HG03196 (cell line): ENCODE results near the gene SMPD1.
A peak's percentile ranks its signal among the peaks of the same experiment; 100 is the strongest.

Experiments
- ATAC-seq: cut with Tn5 transposase; IDR thresholded peaks from one replicate; pipeline ENCODE4 v1.9.1; 2021; ENCODE audit not compliant: unreplicated experiment

The SMPD1 gene

DNA sequence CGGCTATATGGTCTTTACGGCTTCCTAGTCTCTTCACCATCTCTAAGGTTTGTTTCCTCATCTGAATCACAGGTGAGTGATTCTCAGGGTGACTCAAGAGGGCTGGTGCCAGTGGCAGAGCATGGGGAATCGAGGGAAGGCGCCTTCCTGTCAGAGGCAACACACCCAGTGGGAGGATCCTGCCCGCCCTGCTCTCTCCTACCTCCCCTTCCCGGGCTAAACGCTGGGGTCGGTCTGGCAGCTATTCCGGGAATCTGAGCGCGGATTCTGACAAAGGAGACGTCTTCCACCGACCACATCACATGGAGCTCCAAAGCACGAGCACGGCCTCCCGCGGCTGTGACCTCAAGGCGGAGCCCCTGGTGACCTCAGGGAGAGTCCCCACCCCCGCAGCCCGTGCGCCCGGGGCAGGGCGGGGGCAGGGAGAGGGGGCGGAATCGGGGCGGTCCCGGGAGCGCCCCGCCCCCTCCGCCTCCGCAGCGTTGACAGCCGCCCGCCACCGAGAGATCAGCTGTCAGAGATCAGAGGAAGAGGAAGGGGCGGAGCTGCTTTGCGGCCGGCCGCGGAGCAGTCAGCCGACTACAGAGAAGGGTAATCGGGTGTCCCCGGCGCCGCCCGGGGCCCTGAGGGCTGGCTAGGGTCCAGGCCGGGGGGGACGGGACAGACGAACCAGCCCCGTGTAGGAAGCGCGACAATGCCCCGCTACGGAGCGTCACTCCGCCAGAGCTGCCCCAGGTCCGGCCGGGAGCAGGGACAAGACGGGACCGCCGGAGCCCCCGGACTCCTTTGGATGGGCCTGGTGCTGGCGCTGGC, at the start of gene SMPD1:
Gene SMPD1 (plus strand): TSS at position 570 of the 813 bp plus-strand sequence. CDS start 125 bp downstream, at position 695.
- ATAC-seq: peak; percentile 97

DNA sequence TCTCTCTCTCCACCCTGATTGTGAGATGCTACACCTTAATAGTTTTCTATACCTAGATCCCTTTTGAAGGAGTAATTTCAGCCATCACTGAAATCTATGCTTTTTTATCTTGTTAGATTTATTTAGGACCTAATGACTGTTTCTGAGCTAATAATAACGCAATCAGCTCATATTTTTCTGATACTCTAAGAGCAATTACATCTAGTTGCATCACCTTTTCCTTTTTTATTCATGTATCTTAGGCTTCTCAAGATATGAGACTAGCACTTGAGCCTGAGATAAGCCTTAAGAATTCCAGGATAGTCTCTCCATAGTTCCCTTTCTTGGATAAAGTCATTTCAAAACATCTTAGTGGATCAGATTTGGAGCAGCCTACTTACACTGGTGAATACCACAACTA, 44.9 kb upstream of the SMPD1 start:
- ATAC-seq: no peak

DNA sequence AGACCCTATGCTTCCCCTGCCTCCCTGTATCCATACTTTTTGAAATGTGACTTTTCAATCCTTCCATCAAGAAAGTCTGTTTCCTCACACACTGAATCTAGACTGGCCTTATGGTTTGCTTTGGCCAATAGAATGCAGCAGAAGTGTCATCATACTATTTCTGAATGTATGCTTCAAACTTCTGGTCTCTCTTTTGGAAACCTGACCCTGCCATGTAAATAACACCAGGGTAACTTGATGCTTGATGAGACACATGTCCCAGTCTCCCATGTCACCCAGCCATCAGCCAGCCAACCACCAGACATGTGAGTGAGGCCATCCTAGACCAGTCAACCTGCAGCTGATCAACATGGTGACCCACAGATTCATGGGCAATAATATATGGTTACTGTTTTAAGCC, 40.2 kb upstream of the SMPD1 start:
- no peak for ATAC-seq

DNA sequence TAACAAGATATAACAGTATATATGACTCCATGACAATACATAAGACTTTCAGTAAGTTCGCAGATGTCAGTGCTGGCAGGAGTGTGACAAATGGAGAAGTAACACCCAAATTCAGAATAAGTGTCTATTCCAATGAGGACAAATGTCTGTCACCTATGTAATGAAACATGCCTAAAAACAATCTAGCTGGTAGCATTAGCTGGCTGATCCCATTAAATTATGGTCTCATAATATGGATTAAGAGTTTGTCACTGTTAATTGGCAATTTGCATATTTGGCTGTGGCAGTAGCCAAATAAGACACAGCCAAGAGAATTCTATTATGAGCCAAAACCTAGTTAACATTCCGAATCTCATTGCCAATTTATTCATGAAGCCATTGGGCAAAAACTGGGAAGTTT, 39.8 kb upstream of the SMPD1 start:
- no peak for ATAC-seq

DNA sequence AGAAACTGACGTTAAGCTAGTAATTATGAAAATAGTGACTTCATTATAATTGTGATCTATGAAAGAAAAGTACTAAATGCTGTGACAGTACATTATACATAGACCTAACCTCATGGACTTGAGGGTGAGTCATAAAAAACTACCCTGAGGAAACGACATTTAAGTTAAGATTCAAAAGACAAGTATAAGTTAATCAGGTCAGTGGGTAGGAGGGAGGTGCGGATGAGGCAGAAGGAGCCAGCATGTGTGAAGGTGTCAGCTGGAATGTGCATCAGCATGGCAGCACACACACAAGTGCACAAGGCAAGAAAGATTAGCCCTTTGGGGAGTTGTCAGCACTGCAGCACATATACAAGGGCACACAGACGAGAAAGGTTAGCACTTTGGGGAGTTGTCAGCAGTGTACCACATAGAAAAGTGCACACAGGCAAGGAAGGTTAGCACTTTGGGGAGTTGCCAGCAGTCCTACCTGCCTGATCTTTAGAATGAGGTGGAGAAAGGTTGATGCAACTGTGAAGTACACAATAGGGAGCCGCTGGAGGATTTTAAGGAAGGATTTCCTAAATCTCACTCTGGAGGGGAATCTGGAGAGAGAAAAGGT, 38.4 kb upstream of the SMPD1 start:
- no peak for ATAC-seq

DNA sequence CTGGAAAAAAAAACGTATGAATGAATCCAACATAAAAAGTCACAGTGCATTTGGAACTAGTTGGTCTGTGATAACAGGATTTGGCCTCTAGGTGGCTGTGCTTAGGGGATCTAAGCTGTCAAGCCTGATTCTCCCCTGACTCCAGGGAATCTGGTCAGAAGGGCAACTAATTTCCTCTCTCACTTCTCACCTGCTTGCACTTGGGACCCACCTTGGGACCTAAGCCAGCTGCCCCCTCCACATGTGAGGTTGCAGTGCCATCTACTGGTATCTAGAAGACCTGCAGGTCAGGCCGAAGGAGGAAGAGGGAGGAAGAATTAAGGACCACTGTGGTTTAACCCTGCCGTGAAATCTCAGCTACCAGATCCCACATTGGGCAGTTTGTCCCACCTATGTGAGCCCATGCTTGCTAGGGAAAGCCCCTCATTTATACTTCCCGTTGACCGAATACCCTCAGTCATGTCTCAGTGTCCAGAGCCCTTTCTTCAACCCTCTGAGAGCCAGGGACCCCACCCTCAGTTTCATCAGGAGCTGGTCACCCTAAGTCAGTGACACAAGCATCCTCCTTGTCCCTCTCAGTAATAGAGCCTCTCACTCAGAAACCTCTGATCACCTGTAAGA, 36.8 kb upstream of the SMPD1 start:
- peak; percentile 81 for ATAC-seq

DNA sequence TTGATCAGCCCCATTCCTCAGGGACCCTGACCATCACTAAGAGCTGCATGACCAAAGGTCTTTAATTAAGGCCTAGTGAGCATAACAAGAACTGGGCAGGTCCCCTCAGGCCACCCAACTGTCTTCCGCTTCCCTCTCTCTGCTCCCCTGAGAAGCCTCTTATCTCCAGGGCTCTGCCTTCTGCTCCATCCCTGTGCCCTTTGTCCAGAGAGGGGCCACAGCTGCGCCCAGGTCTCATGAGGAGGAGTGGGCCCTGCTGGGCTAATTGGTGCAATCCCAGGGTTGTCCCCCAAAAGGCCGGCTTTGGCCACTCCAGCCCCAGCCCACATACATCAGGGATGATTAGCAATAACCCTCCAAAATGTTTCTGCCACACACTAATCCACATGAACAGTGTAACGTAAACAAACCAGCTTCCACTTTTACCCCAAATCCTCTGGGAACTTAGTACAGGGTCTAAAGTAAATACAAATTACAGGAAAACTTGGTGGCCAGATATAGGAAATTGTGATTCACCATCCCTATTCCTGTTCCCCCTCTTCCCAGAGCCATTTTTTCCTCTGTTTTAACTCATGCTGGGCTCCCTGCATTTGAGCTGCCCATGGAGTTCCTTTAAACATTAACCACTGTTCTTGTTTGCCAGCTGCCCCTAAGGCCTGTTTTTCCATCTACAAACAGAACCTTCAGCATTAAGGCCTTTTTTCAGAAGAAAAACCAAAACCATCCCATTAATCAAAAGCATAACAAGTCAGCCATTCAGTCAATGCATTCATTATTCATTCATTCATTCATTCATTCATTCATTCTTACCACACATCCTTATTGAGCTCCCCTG, 35.4 kb upstream of the SMPD1 start:
- no peak for ATAC-seq

DNA sequence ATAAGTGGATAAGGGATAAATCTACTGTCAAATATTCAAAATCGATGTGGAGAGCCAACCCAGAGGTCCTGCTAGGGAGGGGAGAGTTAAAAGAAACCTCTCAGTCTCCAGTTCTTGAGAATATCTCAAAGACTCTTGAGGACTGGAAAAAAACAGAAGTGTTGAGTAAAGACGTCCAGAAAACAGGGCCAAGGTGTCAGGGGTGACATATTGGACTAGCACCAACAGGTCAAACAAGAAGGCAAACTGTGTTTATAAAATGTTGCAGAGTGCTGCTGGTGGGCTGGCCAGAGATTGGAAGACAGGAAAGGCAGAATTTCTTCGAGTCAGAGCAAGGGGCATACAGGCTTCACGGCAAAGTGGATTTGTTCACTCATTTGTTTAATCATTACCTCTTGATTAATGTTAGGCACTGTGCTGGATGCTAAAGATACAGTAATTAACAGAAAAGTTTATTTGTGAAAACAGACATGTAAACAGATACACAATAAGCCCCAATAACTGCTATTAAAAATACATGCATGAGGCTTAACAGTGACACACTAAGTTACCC, 33.7 kb upstream of the SMPD1 start:
- ATAC-seq: no peak

DNA sequence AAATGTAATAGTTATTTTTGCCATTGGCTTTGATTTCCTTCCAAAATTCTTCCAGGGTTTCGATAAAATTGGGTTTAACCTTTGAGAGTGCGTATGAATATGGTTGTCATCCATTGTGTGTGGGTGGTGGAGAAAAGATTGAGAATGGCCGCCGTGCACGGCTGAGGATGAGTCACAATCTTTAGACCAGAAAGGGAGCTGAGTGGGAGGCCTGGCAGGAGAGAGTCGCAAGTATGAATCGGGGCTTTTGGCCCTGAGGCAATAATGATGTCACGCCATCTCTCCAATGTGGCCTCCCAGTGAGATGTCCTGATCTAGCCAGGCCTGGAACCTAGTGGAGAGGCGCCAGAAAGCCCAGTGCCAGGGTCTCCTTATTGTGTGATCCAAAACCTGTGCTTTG, 33.1 kb upstream of the SMPD1 start:
- no peak for ATAC-seq

DNA sequence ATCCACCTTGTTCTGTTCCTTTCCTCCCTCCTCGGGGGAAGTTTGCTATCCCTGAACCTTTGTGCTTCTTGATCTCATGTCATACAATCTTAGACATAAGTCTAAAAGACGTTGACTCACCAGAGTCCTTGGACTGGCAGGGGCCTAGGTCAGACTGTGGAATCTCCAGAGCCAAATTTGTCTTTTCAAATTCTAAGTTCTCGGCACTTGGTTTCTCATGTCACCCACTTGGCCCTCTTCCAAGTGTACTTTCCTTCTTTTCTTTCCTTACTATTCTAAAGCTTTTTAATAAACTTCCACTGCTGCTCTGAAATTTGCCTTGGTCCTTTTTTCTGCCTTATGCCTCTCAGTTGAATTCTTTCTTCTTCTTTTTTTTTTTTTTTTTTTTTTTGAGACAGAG, 30.1 kb upstream of the SMPD1 start:
- no peak for ATAC-seq

DNA sequence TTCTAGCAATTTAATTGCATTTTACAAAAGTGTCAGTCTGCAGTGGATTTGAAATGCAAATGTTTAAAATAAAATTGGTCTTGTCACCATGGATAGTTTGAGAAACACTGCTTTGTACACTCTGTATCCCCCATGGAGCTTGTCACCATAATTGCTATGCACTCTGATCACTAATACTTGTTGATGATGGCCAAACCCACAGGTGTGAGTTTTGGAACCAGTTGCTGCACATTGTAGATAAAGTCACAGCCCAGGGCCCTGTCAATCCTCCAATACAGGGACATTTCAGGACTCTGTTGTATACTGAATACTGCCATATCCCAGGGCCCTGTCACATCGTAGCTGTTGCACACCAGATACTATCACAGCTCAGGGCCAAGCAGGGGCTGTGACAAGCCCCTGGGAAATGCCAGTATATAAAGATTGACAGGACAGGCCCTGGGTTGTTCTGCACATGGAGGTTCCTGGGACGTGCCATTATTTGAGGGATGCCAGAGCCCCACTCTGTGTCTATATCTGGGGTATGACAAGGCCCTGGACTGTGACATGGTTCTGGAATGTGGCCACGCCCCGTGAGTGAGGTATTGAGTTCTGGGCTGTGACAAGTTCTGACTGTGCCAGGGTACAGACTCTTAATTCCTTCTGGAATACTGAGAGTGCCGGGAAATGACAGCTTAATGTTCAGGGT, 27.9 kb upstream of the SMPD1 start:
- ATAC-seq: no peak

DNA sequence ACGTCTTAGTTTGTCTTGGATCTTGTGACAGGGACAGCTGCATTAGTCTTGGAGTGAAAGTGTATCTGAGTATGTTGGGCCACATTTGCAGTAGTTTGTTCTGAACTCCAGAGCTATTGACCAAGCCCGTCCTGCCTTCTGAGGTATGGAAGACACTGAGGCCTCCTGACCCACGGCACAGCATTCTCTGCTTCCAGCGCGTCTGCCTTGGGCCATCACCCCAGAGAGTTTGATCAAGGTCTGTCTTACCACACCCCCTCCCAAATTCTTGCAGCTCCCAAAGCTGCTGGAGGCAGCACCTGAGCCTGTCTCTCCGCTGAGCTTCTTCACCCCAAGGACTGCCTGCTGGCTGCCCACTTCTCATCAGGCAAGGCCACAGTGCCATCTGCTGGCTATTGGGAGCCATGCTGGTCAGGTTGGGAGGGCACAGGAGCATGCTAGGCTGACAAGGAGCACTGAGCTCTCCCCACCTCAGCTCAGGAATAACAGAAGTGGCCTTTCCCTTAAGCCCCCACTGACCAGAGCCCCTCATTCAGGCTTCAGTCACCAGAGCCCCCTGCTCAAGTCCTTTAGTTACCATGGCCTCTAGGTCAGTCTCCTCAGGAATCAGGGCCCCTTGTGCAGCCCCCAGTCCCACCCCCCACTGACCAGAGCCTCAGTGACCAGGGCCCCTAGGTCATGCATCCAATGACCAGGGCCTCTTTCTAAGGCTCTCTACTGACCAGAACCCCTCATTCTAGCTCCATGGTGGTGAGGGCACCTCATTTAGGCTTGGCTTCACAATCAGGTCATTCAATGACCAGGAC, 27.2 kb upstream of the SMPD1 start:
- peak; percentile 82 for ATAC-seq

DNA sequence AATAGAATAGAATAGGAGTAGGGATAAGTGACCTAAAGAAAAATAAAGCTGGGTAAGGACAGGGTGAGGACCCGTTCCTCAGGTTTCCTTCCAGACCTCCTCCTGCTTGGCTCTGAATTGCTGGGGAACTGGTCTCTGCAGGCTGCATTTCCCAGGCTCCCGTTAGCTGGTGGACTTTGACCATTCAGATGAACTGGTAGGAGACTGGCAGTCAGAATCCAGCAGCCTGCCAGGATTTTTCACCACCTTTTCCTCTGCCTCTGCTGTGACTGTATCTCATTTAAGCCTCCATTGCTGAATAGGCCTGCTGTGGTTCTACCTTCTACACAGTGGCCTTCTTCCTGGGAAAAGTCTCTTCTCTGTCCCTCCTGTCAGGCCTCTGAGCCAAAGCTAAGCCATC, 24.6 kb upstream of the SMPD1 start:
- no peak for ATAC-seq

DNA sequence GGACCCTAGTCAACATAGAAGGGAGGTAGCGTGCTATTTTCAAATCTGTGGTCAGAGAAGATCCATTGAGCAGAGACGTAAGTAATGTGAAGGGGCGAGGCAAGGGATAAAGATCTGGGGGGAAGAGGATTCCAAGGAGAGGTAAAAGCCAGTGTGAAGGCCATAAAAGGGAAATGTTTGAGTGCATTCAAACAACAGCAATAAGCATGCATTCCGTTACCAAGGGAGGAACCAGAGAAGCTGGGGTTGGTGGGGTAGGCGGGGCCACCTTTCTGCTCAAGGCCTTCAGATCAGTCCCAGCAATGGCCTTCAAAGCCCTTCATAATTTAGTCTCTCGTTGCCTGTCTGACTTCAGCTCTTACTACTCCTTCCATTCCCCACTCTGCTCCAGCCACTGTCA, 18.4 kb upstream of the SMPD1 start:
- ATAC-seq: no peak

DNA sequence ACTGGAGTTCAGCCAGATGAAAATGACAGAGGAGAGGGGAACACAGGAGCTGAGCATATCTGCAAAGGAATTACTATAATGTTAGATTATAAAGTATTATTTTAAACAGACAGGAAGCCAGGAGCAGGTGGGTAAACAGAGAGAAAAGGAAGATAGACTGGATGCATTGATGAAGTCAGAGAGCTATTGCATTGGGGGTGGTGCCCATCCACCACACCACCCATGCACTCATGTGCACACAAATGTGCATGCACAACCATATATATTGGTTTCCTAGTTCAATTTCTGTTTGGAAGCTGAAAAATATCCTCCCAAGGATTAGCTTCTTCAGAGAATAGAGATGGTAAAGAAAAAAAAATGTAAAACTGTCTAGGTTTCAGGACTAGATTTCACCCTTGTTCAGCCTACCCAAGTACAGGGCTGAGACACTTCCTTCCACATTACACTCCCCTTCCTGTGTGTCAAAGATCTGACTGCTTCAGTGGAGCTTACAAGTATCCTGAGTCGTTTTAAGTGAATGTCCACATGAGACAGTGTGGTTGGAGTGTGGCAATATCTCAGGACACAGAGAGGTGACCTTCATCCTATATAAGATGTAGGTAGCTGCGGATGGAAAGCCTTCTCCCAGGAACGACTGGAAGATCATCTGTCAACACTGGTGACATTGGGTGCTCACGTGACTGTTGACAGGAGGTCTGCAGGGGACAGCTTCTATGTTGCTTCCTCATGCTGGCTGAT, 12.2 kb upstream of the SMPD1 start:
- no peak for ATAC-seq

DNA sequence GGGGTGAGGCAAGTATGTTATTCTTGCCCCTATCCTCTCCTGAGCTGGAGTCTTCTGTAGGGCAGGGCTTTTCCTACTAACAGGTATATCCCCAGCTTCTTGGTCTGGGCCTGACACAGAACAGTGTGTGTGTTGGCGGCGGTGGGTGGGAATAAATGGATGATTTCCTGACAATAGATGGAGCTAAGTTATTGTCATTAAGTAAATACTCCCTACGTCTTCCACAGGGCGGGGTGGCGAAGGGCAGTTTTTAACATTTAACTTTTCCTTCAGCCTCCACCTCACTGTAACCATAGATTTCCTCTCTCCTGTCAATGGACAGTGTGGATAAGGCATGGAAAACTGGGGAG, 11.7 kb upstream of the SMPD1 start:
- no peak for ATAC-seq

DNA sequence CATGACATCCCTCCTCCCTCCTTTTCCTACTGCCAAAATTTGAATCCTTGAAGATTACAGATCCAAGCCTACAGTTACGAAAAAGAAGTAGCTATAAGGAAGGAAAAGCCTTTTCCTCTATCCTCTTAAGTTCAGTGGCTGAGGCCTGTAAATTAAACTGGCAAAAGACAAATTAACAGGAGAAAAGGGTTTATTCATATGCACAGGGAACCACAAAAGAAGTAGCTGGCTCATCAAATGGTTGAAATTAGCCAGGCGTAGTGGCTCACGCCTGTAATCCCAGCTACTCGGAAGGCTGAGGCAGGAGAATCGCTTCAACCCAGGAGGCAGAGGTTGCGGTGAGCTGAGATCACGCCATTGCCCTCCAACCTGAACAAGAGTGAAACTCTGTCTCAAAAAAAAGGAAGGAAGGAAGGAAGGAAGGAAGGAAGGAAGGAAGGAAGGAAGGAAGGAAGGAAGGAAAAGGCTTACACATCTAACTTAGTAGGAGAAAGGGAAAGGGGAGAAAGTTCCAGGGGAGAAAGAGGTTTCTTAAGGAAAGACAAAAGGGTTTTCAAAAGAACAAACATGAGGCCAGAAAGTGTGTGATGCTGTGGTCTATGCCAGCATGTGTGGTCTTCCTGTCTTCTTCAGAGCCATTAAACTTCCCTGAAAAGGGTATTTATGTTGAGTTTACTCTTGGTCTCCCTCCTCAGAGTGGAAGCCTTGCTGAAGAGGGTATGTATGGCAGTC, 5.1 kb upstream of the SMPD1 start:
- ATAC-seq: no peak

DNA sequence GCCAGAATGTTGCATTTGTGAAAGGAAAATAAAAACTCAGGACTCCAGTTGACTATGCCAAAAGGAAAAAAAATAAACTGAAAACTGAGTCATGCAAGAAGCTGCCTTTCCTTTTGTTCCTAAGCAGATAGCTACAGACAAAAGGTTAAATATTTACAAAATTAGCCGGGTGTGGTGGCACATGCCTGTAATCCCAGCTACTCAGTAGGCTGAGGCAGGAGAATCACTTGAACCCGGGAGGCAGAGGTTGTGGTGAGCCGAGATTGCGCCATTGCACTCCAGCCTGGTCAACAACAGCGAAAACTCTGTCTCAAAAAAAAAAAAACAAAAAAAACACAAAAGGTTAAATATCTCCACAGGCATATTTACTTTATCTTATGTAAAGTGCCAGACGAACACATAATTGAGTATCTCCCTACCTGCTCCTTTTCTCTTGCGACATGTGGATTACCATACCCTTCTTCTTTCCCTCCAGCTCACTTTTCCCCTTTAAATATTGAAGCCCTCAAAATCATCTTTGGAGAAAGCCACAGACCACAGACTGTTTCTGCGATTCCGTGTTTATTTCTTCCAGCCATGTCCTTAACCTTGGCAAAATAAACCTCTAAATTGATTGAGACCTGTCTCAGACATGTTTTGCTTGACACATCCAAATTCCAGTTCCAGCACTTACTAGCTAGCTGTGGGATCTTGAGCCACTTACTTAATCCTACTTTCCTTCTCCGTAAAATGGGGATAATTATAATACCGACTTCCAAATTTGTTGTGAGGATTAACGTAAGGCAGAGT, 2.3 kb upstream of the SMPD1 start:
- no peak for ATAC-seq
